ENCODE results near the gene OR10AD1. TPM values are rescaled to one million over a fixed set of nuclear protein-coding genes. Genes with fewer than 3 reads are reported as not detected.

The OR10AD1 gene
- total RNA-seq, 2 experiments from 2014 or later: not detected

DNA sequence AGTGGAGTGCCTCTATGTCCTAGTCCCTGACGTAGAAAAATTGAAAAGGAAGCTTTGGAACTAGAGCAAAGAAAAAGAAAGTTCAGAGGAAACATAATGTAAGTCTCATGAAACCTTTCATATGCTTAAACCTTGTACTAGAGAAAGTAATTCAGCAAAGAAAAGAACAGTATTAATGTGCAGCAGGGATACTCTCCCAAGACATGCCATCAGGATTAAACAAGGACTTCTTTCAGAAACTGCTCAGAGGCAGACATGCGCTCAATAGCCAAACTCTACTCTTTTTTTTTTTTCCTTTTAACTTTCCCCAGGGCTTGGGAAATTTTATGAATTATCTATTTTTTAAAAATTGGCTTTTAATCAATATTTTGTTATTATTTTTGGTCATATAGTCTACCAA is 38.6 kb downstream of the OR10AD1 start:
- Mint-ChIP-seq H3K27ac (no peak overlapping the region), H3K36me3 (ENCODE audit: low read depth) (no peaks in the 10 kb centered on the region), H3K9me3 (no peaks in the 10 kb centered on the region), H3K27me3 (peaks cover 20% of the 10 kb centered on the region), H3K4me1 (ENCODE audit: low read depth) (peaks cover 12% of the 10 kb centered on the region), H3K4me3 (no peak overlapping the region)
- intact Hi-C loops (cut with DNase I, micrococcal nuclease): loop anchor here (2.0 kb wide), 4 partner anchors 80 to 450 kb away; partner anchors contain the start of gene TMEM106C (in 1 of the 2)
- TF ChIP-seq, protein P1, sequence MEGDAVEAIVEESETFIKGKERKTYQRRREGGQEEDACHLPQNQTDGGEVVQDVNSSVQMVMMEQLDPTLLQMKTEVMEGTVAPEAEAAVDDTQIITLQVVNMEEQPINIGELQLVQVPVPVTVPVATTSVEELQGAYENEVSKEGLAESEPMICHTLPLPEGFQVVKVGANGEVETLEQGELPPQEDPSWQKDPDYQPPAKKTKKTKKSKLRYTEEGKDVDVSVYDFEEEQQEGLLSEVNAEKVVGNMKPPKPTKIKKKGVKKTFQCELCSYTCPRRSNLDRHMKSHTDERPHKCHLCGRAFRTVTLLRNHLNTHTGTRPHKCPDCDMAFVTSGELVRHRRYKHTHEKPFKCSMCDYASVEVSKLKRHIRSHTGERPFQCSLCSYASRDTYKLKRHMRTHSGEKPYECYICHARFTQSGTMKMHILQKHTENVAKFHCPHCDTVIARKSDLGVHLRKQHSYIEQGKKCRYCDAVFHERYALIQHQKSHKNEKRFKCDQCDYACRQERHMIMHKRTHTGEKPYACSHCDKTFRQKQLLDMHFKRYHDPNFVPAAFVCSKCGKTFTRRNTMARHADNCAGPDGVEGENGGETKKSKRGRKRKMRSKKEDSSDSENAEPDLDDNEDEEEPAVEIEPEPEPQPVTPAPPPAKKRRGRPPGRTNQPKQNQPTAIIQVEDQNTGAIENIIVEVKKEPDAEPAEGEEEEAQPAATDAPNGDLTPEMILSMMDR (IDR thresholded peaks at IDR 0.05): no peak
- DNase-seq (no peak), ATAC-seq (ENCODE audit: poor library complexity) (no peak)
- Histone ChIP-seq H3K4me3 (ENCODE audit: low read length) (no peak overlapping the region), H3K36me3 (ENCODE audit: insufficient read depth, low read length) (no peaks in the 10 kb centered on the region), H3K9me3 (ENCODE audit: control insufficient read depth in 1 of 2, insufficient read depth in 1 of 2, low read length in 2 of 2) (no peaks in the 10 kb centered on the region), H3K4me1 (ENCODE audit: insufficient read depth, low read length) (no peaks in the 10 kb centered on the region), H3K27me3 (ENCODE audit: control insufficient read depth in 1 of 2, insufficient read depth in 2 of 2, low read length in 2 of 2) (no peaks in the 10 kb centered on the region), H3K27ac (ENCODE audit: low read depth in 1 of 2, low read length in 2 of 2) (no peak overlapping the region)
- ChIA-PET POLR2A (interaction anchor here (0.7 kb wide), 1 partner anchor 331 kb away, joined by 3 read pairs; no protein-coding TSS in a partner anchor), CTCF (interaction anchor here (0.8 to 2.3 kb wide), 9 partner anchors 14 to 201 kb away, joined by 3 to 17 read pairs (median 5); partner anchors contain the start of gene TMEM106C)

DNA sequence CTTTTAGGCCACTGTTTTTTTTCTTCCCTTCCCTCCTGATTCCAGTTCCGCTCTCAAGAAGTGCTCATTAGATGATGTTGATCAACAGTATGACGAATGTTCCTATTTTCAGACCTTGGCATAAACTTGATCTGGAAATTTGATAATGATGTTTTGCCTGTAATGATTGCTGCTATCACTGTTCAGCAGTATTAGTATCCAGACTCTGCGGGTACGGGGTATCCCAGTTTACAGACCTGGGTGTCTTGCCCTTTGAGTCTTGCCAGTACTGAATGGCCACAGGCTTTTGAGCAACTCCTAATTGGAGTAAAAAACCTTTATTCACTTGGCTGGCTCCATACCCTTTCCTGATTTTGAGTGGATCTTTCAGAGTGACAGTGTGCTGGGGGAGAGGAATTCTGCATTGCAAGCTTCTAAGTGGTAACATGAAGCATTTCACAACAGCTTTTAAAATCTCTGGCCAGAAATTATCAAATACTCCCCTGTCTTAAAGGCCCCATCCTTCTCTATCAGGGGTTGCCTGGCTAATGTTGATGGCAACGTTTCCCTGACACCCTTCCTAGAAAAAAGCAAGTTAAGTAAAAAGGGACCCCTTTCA is 39.8 kb downstream of the OR10AD1 start:
- ChIA-PET CTCF (no interaction called here), POLR2A (no interaction called here)
- Mint-ChIP-seq H3K27me3 (peaks cover 20% of the 10 kb centered on the region), H3K36me3 (ENCODE audit: low read depth) (no peaks in the 10 kb centered on the region), H3K9me3 (no peaks in the 10 kb centered on the region), H3K4me1 (ENCODE audit: low read depth) (peaks cover 20% of the 10 kb centered on the region), H3K27ac (no peak overlapping the region), H3K4me3 (no peak overlapping the region)
- H3K4me1 ChIP-seq (ENCODE audit: insufficient read depth, low read length): peaks cover 5% of the 10 kb centered on the region
- no peaks in the 10 kb centered on the region for H3K9me3 ChIP-seq (ENCODE audit: control insufficient read depth in 1 of 2, insufficient read depth in 1 of 2, low read length in 2 of 2)
- ATAC-seq (ENCODE audit: poor library complexity): no peak
- no peak overlapping the region for H3K27ac ChIP-seq (ENCODE audit: low read depth in 1 of 2, low read length in 2 of 2)
- no peaks in the 10 kb centered on the region for H3K27me3 ChIP-seq (ENCODE audit: control insufficient read depth in 1 of 2, insufficient read depth in 2 of 2, low read length in 2 of 2)
- intact Hi-C loops (cut with DNase I, micrococcal nuclease): no loop called here
- no peak for DNase-seq
- no peaks in the 10 kb centered on the region for H3K36me3 ChIP-seq (ENCODE audit: insufficient read depth, low read length)
- H3K4me3 ChIP-seq (ENCODE audit: low read length): no peak overlapping the region
- TF ChIP-seq, protein P1 (IDR thresholded peaks at IDR 0.05): no peak

DNA sequence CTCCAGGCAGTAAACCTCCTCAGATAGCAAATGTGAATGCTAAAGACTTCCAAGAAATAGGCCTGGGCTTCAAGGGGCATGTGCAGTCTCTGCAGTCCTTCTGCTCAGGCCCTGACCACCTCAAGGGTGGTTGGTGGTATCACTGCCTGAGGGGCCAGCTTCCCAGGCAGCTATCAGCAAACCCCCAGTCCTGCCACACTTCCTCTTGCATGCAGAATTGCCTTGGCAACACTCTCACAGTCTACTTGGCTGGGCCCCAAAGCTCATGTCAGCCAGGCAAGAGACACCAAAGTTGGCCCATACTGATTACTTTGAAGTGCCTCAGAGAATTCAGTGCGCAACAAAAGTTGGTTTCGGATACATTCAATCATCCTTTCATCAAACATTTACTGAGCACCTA is 42.3 kb downstream of the OR10AD1 start:
- no peak for DNase-seq
- ChIA-PET POLR2A (interaction anchor here (1.1 kb wide), 1 partner anchor 39 kb away, joined by 3 read pairs; no protein-coding TSS in a partner anchor), CTCF (no interaction called here)
- H3K27me3 Mint-ChIP-seq: peaks cover 13% of the 10 kb centered on the region
- H3K27me3 ChIP-seq (ENCODE audit: control insufficient read depth in 1 of 2, insufficient read depth in 2 of 2, low read length in 2 of 2): no peaks in the 10 kb centered on the region
- ATAC-seq (ENCODE audit: poor library complexity): no peak
- H3K4me3 Mint-ChIP-seq: peak overlapping the region; percentile 15
- H3K4me1 ChIP-seq (ENCODE audit: insufficient read depth, low read length): peaks cover 25% of the 10 kb centered on the region
- H3K27ac Mint-ChIP-seq: peak overlapping the region; percentile 45
- H3K9me3 ChIP-seq (ENCODE audit: control insufficient read depth in 1 of 2, insufficient read depth in 1 of 2, low read length in 2 of 2): no peaks in the 10 kb centered on the region
- H3K4me3 ChIP-seq (ENCODE audit: low read length): no peak overlapping the region
- peaks cover 6% of the 10 kb centered on the region for H3K36me3 Mint-ChIP-seq (ENCODE audit: low read depth)
- TF ChIP-seq, protein P1 (IDR thresholded peaks at IDR 0.05): no peak
- intact Hi-C loops (cut with DNase I, micrococcal nuclease): no loop called here
- no peak overlapping the region for H3K27ac ChIP-seq (ENCODE audit: low read depth in 1 of 2, low read length in 2 of 2)
- H3K36me3 ChIP-seq (ENCODE audit: insufficient read depth, low read length): no peaks in the 10 kb centered on the region
- no peaks in the 10 kb centered on the region for H3K9me3 Mint-ChIP-seq
- H3K4me1 Mint-ChIP-seq (ENCODE audit: low read depth): peaks cover 44% of the 10 kb centered on the region

All from CD4-positive, alpha-beta T cell (primary cell).